CD4-positive, alpha-beta T cell treated with Interleukin-4 for 4 hours (primary cell): ENCODE measurements around the gene DBNDD2.

Experiments used
- DNase-seq: peaks from one replicate; pipeline ENCODE4 v3.0.0-alpha.2; 2020

DBNDD2 gene

GRCh38 chr20:45407783-45408645, at the start of gene DBNDD2:
Gene DBNDD2 (plus strand): TSS chr20:45408289. CDS start chr20:45408468, 179 bp downstream.
- no peak for DNase-seq

- DNase-seq: no peak
Observed at GRCh38 chr20:45359069-45359405, 49.1 kb upstream of the DBNDD2 start.

GRCh38 chr20:45359406-45360148, 48.5 kb upstream of the DBNDD2 start:
- no peak for DNase-seq

- no peak for DNase-seq
Observed at GRCh38 chr20:45361793-45362192, 46.3 kb upstream of the DBNDD2 start.

- DNase-seq: peak; percentile 98
Observed at GRCh38 chr20:45362804-45363610, 45.1 kb upstream of the DBNDD2 start, which contains the start of gene SYS1. Gene SYS1 (plus strand): TSS chr20:45363156. CDS start chr20:45363532, 376 bp downstream.

GRCh38 chr20:45363611-45364492, 44.2 kb upstream of the DBNDD2 start:
- DNase-seq: no peak

GRCh38 chr20:45365444-45365970, 42.6 kb upstream of the DBNDD2 start:
- no peak for DNase-seq

GRCh38 chr20:45366192-45366591, 41.9 kb upstream of the DBNDD2 start:
- no peak for DNase-seq

GRCh38 chr20:45366631-45367030, 41.5 kb upstream of the DBNDD2 start:
- DNase-seq: no peak

- DNase-seq: no peak
Observed at GRCh38 chr20:45367126-45367525, 41.0 kb upstream of the DBNDD2 start.

GRCh38 chr20:45368221-45368980, 39.7 kb upstream of the DBNDD2 start:
- peak; percentile 56 for DNase-seq

- DNase-seq: no peak
Observed at GRCh38 chr20:45370571-45371160, 37.4 kb upstream of the DBNDD2 start.

- no peak for DNase-seq
Observed at GRCh38 chr20:45372241-45372640, 35.8 kb upstream of the DBNDD2 start.

GRCh38 chr20:45372646-45373352, 35.3 kb upstream of the DBNDD2 start:
- no peak for DNase-seq

GRCh38 chr20:45373353-45374100, 34.6 kb upstream of the DBNDD2 start:
- peak; percentile 88 for DNase-seq

- DNase-seq: no peak
Observed at GRCh38 chr20:45374101-45374467, 34.0 kb upstream of the DBNDD2 start.

- no peak for DNase-seq
Observed at GRCh38 chr20:45374966-45375365, 33.1 kb upstream of the DBNDD2 start.

- DNase-seq: no peak
Observed at GRCh38 chr20:45377269-45377668, 30.8 kb upstream of the DBNDD2 start.

GRCh38 chr20:45378191-45378590, 29.9 kb upstream of the DBNDD2 start, which contains the start of gene TP53TG5:
Gene TP53TG5 (minus strand): TSS chr20:45378325. CDS start chr20:45378236, 89 bp downstream.
- no peak for DNase-seq
